SK-N-SH treated with all-trans-retinoic acid at 6 μM for 48 hours (cell line): ENCODE measurements around the gene ERO1B.

Experiments
- ATAC-seq: fragments of 200-7000 bp; cut with Tn5 transposase; 3 replicates; pipeline ENCODE4 v1.9.1; 2020; ENCODE audit warnings: mild to moderate bottlenecking, moderate library complexity
- ARNTL ChIP-seq: fragments of 450-650 bp; formaldehyde crosslinking; IDR thresholded peaks from 2 replicates; pipeline ENCODE4 v1.5.0; 2020; ENCODE audit warnings: low read depth, mild to moderate bottlenecking, moderate library complexity, borderline replicate concordance
- BACH2 ChIP-seq: fragments of 250-450 bp; sonication (Bioruptor Pico); IDR thresholded peaks from 2 replicates; pipeline ENCODE4 v1.9.0; 2021; ENCODE audit warnings: mild to moderate bottlenecking, borderline replicate concordance
- CSDC2 ChIP-seq: fragments of 250-450 bp; sonication (Bioruptor Pico); IDR thresholded peaks from 2 replicates; pipeline ENCODE4 v1.5.0; 2020; ENCODE audit warnings: mild to moderate bottlenecking, moderate library complexity
- ESRRG ChIP-seq: fragments of 250-450 bp; sonication (Bioruptor Pico); IDR thresholded peaks from 2 replicates; pipeline ENCODE4 v1.6.1; 2021; ENCODE audit warnings: mild to moderate bottlenecking
- GLIS3 ChIP-seq: fragments of 250-450 bp; sonication (Bioruptor Pico); IDR thresholded peaks from 2 replicates; pipeline ENCODE4 v1.5.0; 2020; ENCODE audit warnings: mild to moderate bottlenecking, moderate library complexity
- OSR1 ChIP-seq: fragments of 250-450 bp; sonication (Bioruptor Pico); IDR thresholded peaks from 2 replicates; pipeline ENCODE4 v1.8.0; 2022; ENCODE audit warnings: moderate library complexity, mild to moderate bottlenecking, inconsistent platforms
- PPARA ChIP-seq: fragments of 250-450 bp; sonication (Bioruptor Pico); IDR thresholded peaks from 2 replicates; pipeline ENCODE4 v1.5.0; 2020; ENCODE audit warnings: mild to moderate bottlenecking, borderline replicate concordance
- RARB ChIP-seq: fragments of 250-450 bp; sonication (Bioruptor Pico); IDR thresholded peaks from 2 replicates; pipeline ENCODE4 v1.8.0; 2021; ENCODE audit warnings: mild to moderate bottlenecking, moderate library complexity
- SNAI2 ChIP-seq: fragments of 250-450 bp; sonication (Bioruptor Pico); IDR thresholded peaks from 2 replicates; pipeline ENCODE4 v1.5.0; 2020; ENCODE audit warnings: mild to moderate bottlenecking, moderate library complexity
- TCF4 ChIP-seq: fragments of 250-450 bp; sonication (Bioruptor Pico); IDR thresholded peaks from 2 replicates; pipeline ENCODE4 v1.8.0; 2021; ENCODE audit warnings: mild to moderate bottlenecking, moderate library complexity, borderline replicate concordance
- TOX ChIP-seq: fragments of 250-450 bp; sonication (Bioruptor Pico); IDR thresholded peaks from 2 replicates; pipeline ENCODE4 v1.8.0; 2021; ENCODE audit warnings: mild to moderate bottlenecking, moderate library complexity, borderline replicate concordance
- ZC3H10 ChIP-seq: fragments of 250-450 bp; sonication (Bioruptor Pico); IDR thresholded peaks from 2 replicates; pipeline ENCODE4 v1.5.1; 2021; ENCODE audit warnings: mild to moderate bottlenecking, moderate library complexity
- ZFP3 ChIP-seq: fragments of 250-450 bp; sonication (Bioruptor Pico); IDR thresholded peaks from 2 replicates; pipeline ENCODE4 v1.5.0; 2020; ENCODE audit warnings: mild to moderate bottlenecking, moderate library complexity
- ZFP30 ChIP-seq: fragments of 450-650 bp; formaldehyde crosslinking; IDR thresholded peaks from 2 replicates; pipeline ENCODE4 v1.5.0; 2022; ENCODE audit warnings: mild to moderate bottlenecking, moderate library complexity
- ZNF565 ChIP-seq: fragments of 450-650 bp; formaldehyde crosslinking; conservative IDR thresholded peaks from 2 replicates; pipeline ENCODE4 v1.5.0; 2020; ENCODE audit warnings: low read depth, mild to moderate bottlenecking, moderate library complexity
- ZNF70 ChIP-seq: fragments of 450-650 bp; formaldehyde crosslinking; IDR thresholded peaks from 2 replicates; pipeline ENCODE4 v1.5.0; 2020; ENCODE audit warnings: mild to moderate bottlenecking, moderate library complexity
- ZNF8 ChIP-seq: fragments of 450-650 bp; formaldehyde crosslinking; IDR thresholded peaks from 2 replicates; pipeline ENCODE4 v1.5.0; 2020; ENCODE audit warnings: mild to moderate bottlenecking, moderate library complexity
- TF ChIP-seq, protein P1 (sequence below): fragments of 250-450 bp; sonication (Bioruptor Pico); IDR thresholded peaks from 2 replicates; pipeline ENCODE4 v1.8.0; 2021; ENCODE audit warnings: low read depth, mild to moderate bottlenecking, moderate library complexity, borderline replicate concordance
- TF ChIP-seq, protein P2 (sequence below): fragments of 250-450 bp; sonication (Bioruptor Pico); IDR thresholded peaks from 2 replicates; pipeline ENCODE4 v1.5.1; 2020; ENCODE audit warnings: low read depth, mild to moderate bottlenecking, moderate library complexity
- TF ChIP-seq, protein P3 (sequence below): fragments of 250-450 bp; sonication (Bioruptor Pico); IDR thresholded peaks from 2 replicates; pipeline ENCODE4 v1.5.1; 2021; ENCODE audit warnings: mild to moderate bottlenecking, moderate library complexity
- TF ChIP-seq, protein P4 (sequence below): fragments of 250-450 bp; sonication (Bioruptor Pico); IDR thresholded peaks from 2 replicates; pipeline ENCODE4 v1.5.0; 2020; ENCODE audit warnings: mild to moderate bottlenecking, moderate library complexity
- TF ChIP-seq, protein P5 (sequence below): fragments of 250-450 bp; sonication (Bioruptor Pico); IDR thresholded peaks from 2 replicates; pipeline ENCODE4 v1.8.0; 2020; ENCODE audit warnings: mild to moderate bottlenecking, moderate library complexity, borderline replicate concordance

ERO1B gene

DNA sequence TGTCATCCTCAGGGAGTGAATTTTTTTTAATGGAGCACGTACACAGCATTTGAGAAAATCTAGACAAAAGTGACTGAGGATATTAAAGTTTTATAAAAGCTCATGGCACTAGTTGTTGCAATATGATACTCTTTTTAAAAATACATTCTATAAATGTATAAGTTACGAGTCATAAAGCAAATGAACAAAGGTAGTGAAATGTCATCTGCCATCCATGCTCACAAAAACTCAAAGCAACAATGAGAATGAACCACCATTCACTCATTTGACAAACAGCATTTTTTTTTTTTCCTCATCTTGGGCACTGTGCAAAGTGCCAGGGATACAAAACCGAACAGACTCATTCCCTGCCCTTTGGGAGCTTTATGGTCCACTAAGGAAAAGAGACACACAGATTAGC is 100.7 kb downstream of the ERO1B start (continued):
- TF ChIP-seq, protein P1, sequence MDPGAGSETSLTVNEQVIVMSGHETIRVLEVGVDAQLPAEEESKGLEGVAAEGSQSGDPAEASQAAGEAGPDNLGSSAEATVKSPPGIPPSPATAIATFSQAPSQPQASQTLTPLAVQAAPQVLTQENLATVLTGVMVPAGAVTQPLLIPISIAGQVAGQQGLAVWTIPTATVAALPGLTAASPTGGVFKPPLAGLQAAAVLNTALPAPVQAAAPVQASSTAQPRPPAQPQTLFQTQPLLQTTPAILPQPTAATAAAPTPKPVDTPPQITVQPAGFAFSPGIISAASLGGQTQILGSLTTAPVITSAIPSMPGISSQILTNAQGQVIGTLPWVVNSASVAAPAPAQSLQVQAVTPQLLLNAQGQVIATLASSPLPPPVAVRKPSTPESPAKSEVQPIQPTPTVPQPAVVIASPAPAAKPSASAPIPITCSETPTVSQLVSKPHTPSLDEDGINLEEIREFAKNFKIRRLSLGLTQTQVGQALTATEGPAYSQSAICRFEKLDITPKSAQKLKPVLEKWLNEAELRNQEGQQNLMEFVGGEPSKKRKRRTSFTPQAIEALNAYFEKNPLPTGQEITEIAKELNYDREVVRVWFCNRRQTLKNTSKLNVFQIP (CRISPR knock-in tag) = no peak
- no peak for TF ChIP-seq TOX (CRISPR knock-in tag)
- TF ChIP-seq OSR1 (CRISPR knock-in tag) = no peak
- no peak for TF ChIP-seq RARB (CRISPR knock-in tag)
- no peak for TF ChIP-seq ZFP3

DNA sequence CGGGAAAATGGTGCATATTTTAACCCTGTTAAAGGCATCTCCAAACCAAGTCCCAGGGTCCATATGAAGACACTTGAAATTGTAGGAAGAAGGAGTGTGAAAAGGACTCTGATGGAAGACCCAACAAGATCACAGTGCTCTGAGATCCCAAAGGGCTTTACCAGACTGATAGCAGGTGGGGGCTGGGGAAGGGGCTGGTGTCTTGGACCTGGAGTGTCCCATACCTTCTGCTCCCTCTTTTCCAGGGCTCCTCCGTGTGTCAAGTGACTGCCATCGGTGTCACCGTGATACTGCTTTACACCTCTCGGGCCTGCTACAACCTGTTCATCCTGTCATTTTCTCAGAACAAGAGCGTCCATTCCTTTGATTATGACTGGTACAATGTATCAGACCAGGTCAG is 102.1 kb downstream of the ERO1B start:
- no peak for ATAC-seq
- TF ChIP-seq ZNF8 (CRISPR knock-in tag) = no peak
- no peak for TF ChIP-seq ZNF70
- no peak for TF ChIP-seq TCF4 (CRISPR knock-in tag)
- TF ChIP-seq ZFP30 (CRISPR knock-in tag) = no peak
- TF ChIP-seq CSDC2 (CRISPR knock-in tag) = no peak
- TF ChIP-seq, protein P2, sequence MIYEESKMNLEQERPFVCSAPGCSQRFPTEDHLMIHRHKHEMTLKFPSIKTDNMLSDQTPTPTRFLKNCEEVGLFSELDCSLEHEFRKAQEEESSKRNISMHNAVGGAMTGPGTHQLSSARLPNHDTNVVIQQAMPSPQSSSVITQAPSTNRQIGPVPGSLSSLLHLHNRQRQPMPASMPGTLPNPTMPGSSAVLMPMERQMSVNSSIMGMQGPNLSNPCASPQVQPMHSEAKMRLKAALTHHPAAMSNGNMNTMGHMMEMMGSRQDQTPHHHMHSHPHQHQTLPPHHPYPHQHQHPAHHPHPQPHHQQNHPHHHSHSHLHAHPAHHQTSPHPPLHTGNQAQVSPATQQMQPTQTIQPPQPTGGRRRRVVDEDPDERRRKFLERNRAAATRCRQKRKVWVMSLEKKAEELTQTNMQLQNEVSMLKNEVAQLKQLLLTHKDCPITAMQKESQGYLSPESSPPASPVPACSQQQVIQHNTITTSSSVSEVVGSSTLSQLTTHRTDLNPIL (CRISPR knock-in tag) = no peak
- TF ChIP-seq TOX (CRISPR knock-in tag) = no peak
- TF ChIP-seq PPARA (CRISPR knock-in tag) = no peak
- TF ChIP-seq, protein P3, sequence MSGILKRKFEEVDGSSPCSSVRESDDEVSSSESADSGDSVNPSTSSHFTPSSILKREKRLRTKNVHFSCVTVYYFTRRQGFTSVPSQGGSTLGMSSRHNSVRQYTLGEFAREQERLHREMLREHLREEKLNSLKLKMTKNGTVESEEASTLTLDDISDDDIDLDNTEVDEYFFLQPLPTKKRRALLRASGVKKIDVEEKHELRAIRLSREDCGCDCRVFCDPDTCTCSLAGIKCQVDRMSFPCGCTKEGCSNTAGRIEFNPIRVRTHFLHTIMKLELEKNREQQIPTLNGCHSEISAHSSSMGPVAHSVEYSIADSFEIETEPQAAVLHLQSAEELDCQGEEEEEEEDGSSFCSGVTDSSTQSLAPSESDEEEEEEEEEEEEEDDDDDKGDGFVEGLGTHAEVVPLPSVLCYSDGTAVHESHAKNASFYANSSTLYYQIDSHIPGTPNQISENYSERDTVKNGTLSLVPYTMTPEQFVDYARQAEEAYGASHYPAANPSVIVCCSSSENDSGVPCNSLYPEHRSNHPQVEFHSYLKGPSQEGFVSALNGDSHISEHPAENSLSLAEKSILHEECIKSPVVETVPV (CRISPR knock-in tag) = no peak
- TF ChIP-seq ESRRG (CRISPR knock-in tag) = no peak
- TF ChIP-seq, protein P1 (CRISPR knock-in tag) = no peak
- no peak for TF ChIP-seq SNAI2
- TF ChIP-seq, protein P4, sequence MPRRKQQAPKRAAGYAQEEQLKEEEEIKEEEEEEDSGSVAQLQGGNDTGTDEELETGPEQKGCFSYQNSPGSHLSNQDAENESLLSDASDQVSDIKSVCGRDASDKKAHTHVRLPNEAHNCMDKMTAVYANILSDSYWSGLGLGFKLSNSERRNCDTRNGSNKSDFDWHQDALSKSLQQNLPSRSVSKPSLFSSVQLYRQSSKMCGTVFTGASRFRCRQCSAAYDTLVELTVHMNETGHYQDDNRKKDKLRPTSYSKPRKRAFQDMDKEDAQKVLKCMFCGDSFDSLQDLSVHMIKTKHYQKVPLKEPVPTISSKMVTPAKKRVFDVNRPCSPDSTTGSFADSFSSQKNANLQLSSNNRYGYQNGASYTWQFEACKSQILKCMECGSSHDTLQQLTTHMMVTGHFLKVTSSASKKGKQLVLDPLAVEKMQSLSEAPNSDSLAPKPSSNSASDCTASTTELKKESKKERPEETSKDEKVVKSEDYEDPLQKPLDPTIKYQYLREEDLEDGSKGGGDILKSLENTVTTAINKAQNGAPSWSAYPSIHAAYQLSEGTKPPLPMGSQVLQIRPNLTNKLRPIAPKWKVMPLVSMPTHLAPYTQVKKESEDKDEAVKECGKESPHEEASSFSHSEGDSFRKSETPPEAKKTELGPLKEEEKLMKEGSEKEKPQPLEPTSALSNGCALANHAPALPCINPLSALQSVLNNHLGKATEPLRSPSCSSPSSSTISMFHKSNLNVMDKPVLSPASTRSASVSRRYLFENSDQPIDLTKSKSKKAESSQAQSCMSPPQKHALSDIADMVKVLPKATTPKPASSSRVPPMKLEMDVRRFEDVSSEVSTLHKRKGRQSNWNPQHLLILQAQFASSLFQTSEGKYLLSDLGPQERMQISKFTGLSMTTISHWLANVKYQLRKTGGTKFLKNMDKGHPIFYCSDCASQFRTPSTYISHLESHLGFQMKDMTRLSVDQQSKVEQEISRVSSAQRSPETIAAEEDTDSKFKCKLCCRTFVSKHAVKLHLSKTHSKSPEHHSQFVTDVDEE (CRISPR knock-in tag) = no peak
- TF ChIP-seq ZC3H10 (CRISPR knock-in tag) = no peak
- no peak for TF ChIP-seq RARB (CRISPR knock-in tag)

DNA sequence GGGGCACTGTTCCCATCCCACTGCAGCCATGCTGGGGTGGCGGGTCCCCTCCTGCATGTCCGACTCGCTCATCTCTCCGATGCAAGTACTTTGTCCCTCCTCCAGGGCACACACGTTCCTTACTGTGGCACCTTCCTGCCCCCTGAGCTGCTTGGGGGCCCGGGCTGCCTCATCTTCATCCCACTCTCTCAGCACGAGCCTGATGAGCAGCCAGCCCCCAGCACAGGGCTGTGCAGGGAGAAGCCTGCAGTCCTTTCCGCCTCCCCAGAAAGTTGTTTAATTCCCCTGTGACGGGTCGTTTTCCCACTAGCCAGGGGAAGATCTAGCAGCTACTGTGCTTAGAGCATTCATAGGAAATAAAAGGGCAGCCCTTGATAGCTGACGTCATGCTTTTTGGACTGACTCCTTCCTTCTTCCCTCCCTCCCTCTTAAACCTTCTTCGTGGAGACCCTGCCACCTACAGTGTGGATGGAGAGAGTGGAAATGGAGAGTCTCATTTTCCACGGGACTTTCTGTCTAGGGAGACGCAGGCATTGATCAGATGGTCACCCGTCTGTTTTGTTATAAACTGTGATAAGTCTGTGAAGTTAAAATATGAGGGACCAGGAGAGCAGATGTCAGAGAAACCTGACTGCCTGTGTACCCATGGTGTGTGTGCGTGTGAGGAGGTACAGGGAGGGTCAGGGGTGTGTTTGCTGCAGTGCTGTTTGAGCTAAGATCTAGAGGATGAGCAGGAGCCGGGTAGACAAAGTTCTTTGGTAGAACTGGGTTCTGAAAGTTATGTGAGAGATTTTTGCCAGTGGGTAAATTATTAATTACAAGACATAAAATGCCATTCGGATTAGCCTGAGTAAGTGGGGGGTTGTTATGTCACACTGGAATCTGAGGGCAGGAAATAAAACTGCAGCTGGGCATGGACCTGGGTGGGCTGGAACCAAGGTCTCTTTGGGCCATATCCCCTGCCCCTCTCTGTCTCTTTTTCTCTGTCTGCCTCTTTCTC is 105.1 kb downstream of the ERO1B start:
- TF ChIP-seq ZNF70 (no peak), TCF4 (CRISPR knock-in tag) (no peak), OSR1 (CRISPR knock-in tag) (no peak), CSDC2 (CRISPR knock-in tag) (no peak), ZNF565 (CRISPR knock-in tag) (no peak), ZFP3 (no peak), BACH2 (CRISPR knock-in tag) (no peak), ZFP30 (CRISPR knock-in tag) (no peak), ARNTL (no peak), ZNF8 (CRISPR knock-in tag) (no peak), ESRRG (CRISPR knock-in tag) (no peak), ZC3H10 (CRISPR knock-in tag) (no peak), SNAI2 (no peak), TOX (CRISPR knock-in tag) (no peak), GLIS3 (CRISPR knock-in tag) (no peak)
- TF ChIP-seq, protein P2 (CRISPR knock-in tag) = no peak
- TF ChIP-seq, protein P5, sequence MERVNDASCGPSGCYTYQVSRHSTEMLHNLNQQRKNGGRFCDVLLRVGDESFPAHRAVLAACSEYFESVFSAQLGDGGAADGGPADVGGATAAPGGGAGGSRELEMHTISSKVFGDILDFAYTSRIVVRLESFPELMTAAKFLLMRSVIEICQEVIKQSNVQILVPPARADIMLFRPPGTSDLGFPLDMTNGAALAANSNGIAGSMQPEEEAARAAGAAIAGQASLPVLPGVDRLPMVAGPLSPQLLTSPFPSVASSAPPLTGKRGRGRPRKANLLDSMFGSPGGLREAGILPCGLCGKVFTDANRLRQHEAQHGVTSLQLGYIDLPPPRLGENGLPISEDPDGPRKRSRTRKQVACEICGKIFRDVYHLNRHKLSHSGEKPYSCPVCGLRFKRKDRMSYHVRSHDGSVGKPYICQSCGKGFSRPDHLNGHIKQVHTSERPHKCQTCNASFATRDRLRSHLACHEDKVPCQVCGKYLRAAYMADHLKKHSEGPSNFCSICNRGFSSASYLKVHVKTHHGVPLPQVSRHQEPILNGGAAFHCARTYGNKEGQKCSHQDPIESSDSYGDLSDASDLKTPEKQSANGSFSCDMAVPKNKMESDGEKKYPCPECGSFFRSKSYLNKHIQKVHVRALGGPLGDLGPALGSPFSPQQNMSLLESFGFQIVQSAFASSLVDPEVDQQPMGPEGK (CRISPR knock-in tag) = no peak
- TF ChIP-seq, all 23 proteins: peak for 0
- ATAC-seq = no peak
